NCI-H82 treated with DMSO at 0.1 percent for 48 hours (cell line): ENCODE measurements around the gene MALRD1.

ENCODE experiments used
- DNase-seq: peaks from one replicate; lab custom pipeline; 2025; ENCODE audit not compliant: unreplicated experiment; lab: John Stamatoyannopoulos, UW

The MALRD1 gene

DNA sequence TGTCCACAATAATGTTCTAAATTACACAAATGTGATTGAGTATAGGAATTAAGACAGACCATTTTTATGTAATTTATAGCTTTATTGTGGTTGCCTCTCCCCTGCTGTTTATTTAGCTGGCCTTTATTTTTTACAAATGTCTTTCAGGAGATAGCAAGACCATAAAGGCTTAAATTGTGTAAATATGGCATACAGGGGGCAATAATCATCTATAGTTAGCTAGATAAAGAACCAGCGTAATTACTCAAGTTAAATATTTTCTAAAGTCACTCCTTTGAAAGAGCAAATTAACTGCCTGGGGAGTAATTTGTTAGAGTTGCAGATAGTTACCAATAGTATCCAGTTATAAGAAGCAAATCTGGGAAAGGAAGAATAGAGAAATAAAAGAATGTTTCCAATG, at the start of gene MALRD1:
Gene MALRD1, plus strand, starts transcription at position 313 of the 400 bp plus-strand sequence. CDS start 138 bp downstream, outside the sequence.
- no peak for DNase-seq

- no peak for DNase-seq
Observed at GRCh38 chr10:19003341-19003740, 45.3 kb upstream of the MALRD1 start.

- DNase-seq = no peak
Observed at GRCh38 chr10:19012111-19012510, 36.5 kb upstream of the MALRD1 start.

DNA sequence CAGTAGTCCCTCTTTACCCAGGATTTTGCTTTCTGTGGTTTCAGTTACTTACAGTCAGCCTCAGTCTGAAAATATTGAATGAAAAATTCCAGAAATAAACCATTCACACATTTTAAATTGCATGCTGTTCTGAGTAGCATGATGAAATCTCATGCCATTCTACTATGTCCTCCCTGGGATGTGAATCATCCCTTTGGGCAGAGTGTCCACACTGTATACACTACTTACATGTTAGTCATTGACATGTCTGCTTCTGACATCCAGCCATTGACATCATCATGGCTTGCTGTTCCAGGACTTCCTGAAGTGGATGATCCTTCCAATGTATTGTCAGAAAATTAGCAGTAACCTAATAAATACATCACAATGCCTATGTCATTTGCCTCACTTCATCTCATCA, 34.6 kb upstream of the MALRD1 start:
- no peak for DNase-seq

DNA sequence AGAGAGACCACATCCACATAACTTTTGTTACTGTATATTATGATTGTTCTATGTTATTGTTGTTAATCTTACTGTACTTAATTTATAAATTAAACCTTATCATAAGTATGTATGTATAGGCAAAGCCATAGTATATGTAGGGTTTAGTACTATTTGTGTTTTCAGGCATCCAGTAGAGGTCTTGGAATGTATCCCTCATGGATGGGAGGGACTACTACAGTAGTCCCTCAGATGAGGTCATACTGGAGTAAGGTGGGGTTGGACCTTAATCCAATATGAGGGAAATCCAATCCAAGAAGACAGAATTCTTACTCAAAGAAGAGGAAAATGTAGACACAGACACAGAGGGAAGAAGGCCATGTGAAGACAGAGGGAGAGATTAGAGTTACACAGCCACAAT, 34.1 kb upstream of the MALRD1 start:
- DNase-seq = no peak

DNA sequence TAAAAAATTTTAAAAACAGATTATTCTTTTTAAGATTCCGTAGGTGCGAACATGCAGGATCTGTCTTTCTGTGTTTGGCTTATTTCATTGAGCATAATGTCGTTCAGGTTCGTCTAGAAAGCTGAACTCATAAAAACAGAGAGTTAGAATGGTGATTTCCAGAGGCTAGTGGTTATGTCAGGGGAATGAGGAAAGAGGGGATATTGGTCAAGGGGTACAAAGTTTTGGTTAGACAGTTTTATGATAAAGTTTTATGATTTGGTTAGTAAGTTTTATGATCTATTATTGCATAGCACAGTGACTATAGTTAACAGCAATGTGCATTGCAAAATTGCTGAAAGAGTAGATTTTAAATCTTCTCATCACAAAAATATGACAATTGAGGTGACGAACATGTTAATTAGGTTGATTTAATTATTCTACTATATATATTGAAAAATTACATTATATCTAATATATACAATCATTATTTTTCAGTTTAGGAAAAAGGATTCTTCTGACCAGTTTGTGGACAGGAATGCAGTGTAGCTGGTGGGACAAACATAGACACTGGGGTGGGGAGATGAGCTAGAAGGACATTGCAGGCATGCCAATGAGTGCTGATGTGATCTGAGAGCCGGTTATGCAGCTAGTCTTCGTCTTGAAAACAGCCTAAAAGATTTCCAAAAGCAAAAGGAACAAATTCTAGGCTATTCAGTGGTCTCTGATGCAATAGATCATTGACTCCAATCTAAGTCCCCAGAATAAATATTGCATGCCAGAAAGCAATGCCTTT, 31.3 kb upstream of the MALRD1 start:
- DNase-seq = no peak

- no peak for DNase-seq
Observed at GRCh38 chr10:19021162-19021561, 27.4 kb upstream of the MALRD1 start.

GRCh38 chr10:19024611-19025010, 24.0 kb upstream of the MALRD1 start:
- DNase-seq = no peak

DNA sequence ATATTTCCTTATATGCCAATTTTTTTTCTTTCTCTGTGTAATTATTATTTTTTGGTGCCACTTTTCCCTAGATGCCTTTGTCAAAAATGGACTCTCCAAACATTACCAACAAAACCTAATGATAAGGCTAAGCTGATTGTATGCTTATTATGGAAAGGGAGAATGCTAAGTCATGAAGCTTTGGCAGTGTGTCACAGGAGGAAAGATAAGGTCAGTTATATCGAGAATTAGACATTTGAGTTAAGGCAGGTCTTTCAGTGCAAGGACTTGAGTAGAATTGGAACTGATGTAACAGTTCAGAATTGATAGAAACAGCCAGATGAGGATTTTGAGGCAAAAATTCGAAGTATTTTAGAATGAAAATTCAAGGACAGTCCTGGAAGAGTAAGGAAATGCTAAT, 16.8 kb upstream of the MALRD1 start:
- DNase-seq = no peak

GRCh38 chr10:19033741-19034140, 14.9 kb upstream of the MALRD1 start:
- DNase-seq = no peak

GRCh38 chr10:19041171-19041570, 7.4 kb upstream of the MALRD1 start:
- no peak for DNase-seq

- no peak for DNase-seq
Observed at GRCh38 chr10:19043431-19043830, 5.2 kb upstream of the MALRD1 start.

DNA sequence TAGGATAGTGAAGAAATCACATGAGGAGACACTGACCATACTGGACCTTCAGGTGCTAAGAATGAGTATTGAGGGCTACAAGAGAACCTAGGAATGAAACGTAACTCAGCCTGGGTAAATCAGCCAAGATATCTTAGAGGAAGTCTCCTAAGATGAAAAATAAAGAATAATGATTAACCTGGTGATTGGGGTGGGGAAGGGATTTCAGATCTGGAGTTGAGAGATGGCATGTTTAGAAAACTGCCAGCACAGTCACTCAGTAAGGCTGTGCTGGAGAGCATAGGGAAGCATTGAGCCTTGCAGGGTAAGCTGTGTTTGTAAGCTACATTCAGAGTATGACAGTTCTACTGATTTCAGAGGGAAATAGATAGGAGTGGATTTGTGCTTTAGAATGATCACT, 1.9 kb upstream of the MALRD1 start:
- no peak for DNase-seq

DNA sequence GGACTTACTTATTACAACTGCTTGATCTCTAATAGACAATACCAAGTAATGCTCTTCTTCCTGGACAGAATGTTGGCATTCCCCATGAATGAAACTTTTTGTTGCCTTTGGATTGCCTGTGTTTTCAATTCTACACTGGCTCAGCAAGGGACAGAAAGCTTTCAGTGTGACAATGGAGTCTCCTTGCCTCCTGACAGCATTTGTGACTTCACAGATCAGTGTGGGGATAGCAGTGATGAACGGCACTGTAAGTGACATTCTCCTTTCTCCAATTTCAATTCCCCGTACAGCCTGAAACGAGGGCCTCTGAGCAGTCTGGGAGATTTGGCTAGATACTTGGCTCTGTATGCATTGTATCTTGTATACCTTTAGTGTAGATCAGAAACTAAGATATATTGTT, 290 bp downstream of the MALRD1 start:
- no peak for DNase-seq

GRCh38 chr10:19049567-19049966, 966 bp downstream of the MALRD1 start:
- DNase-seq = no peak

- DNase-seq = no peak
Observed at GRCh38 chr10:19054289-19054835, 5.8 kb downstream of the MALRD1 start.

DNA sequence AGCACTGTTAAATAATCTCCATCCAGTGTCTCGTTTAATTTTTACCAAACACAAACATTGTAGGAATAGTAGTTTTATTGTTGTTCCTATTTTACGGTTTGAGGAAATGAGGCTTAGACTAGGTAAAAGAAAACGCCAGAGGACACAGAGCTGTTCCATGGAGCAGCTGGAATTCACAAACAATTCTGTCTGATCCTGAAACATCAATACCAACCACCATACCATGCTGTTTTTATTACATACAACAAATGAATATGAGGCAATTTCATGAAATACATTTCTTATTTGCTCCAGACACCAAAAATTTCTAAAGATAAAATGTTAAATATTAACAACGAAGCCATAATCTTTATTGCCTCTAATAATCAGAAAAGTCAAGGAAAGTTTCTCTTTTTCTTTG, 9.4 kb downstream of the MALRD1 start:
- DNase-seq = no peak

DNA sequence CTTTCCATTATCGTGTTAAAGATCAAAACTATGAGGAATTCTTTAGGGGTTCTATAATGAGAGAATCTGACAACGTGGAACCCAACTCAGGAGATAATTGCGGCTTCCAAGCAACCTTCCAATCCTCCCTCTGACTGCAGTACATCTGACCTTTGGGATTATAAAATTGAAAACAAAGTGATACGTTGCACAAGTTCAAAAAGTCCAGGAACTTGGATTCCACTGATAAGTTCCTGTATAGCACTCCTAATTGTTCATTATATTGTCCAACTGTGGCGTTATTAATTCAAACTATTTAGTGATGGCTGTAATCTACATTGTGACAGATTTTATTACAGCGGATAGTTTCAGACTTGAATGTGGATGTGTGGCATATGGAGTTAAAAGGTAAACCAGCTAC, 15.4 kb downstream of the MALRD1 start:
- no peak for DNase-seq

DNA sequence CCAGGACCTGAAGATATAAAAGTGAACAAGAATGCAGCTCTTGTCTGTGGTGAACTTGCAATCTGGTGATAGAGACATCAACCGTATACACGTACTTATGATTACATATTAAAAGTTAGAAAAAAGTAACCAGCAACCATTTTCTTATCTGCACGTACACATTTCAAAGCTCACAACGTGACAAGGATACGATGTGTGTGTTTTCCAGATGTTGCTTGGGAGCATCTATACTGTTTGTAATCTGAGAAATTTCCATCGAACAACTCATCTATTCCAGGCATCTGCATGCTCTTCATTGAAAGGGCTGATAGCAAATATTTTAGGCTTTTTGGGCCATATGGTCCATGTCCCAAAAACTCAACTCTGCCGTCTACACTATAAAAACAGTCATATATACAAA, 23.3 kb downstream of the MALRD1 start:
- DNase-seq = no peak

GRCh38 chr10:19077276-19077675, 28.7 kb downstream of the MALRD1 start:
- no peak for DNase-seq

DNA sequence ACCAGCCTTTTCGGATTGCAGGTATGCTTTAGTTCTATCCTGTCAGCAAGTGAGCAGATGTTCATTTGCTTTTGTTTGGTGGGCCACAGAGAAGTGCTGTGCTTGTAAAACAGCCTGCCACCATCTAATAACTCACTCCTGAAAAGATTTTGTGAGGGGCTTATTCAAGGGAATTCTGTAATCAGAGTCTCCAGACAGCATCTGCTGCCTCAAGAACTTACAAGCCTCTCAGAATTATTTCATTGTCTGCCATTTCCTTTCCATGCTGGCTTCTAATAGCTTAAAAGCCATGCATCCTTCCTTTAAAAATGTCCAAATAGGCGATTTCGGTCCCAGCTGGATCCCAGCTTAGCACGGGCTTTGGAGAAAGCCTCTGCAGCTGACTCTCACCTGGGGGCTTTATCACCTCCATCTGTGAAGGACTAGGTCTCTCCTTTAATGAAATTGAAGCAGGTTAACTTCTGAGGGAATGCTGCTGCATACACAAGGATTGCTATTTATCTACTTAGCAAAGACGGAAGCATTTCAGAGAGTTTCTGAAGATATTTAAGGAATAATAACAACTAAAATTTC, 48.0 kb downstream of the MALRD1 start:
- peak; percentile 15 for DNase-seq

- no peak for DNase-seq
Observed at GRCh38 chr10:19097151-19097550, 48.5 kb downstream of the MALRD1 start.

DNA sequence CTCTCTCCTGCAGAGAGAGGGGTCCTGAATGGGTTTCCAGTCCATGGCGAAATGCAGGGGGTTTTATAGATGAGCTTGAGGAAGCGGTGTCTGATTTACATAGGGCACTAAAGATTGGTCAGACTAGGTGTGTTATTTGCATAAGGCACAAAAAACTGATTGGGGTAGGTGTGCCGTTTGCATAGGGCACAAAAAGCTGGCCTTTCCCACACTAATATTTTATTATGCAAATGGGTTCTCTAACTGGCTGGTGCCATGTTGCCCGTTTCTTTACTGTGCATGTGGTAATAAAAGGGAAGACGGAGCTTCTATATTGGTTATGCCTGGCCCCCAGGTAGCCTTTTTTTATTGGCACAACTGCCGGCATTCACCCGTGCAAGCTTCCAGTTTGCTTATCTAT, 50.2 kb downstream of the MALRD1 start:
- no peak for DNase-seq
